ENCODE results near the gene NDUFA11.
A peak's percentile ranks its signal among the peaks of the same experiment; 100 is the strongest.

The NDUFA11 gene

GRCh38 chr19:5905114-5905778, 1.7 kb upstream of the NDUFA11 start:
- no peak for DNase-seq

- peak; percentile 100 for DNase-seq
Observed at GRCh38 chr19:5904352-5905113, 943 bp upstream of the NDUFA11 start, which contains the start of gene VMAC. Gene VMAC, plus strand, starts transcription at chr19:5904872. Its CDS starts 19 bp downstream, at chr19:5904891.

GRCh38 chr19:5903056-5903623, 450 bp downstream of the NDUFA11 start:
- DNase-seq = no peak

- no peak for DNase-seq
Observed at GRCh38 chr19:5900976-5901375, 2.6 kb downstream of the NDUFA11 start.

DNA sequence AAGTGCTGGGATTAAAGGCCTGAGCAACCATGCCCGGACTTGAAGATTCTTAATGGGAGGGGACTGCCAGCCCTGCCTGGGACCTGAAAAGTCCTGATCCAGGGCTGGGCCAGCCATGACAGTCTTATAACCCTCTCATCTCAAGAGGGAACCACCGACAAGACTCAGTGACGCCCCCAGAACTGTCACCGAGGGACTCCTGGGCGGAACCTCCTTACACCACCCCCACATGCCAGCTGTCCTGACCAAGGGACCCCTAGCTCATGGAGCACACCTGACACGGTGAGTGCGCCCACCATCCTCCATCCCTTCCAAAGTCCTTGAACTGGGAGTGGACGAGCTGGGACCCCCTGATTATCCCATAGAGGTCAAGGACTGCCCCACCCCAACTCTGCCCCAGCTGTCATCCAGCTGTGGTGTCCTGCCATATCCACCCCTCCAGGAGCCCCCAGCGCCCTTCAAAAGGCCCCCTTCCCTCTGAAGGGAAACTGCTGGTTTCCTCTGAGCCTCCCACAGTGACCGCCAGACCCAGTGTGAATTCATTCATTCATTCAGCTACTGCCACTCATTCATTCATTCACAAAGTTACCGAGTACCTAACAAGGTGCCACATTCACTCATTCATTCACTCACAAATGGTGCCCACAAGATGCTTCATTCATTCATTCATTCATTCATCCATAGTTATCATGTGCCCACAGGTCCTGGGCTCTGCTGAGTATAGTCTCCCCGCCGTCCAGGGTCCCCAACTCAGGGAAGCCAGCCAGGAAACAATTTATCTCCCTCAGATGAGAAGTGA, 3.7 kb downstream of the NDUFA11 start:
- no peak for DNase-seq

GRCh38 chr19:5897189-5897969, 6.2 kb downstream of the NDUFA11 start:
- no peak for DNase-seq

- DNase-seq = no peak
Observed at GRCh38 chr19:5896365-5897076, 7.1 kb downstream of the NDUFA11 start.

- no peak for DNase-seq
Observed at GRCh38 chr19:5895890-5896289, 7.7 kb downstream of the NDUFA11 start.

DNA sequence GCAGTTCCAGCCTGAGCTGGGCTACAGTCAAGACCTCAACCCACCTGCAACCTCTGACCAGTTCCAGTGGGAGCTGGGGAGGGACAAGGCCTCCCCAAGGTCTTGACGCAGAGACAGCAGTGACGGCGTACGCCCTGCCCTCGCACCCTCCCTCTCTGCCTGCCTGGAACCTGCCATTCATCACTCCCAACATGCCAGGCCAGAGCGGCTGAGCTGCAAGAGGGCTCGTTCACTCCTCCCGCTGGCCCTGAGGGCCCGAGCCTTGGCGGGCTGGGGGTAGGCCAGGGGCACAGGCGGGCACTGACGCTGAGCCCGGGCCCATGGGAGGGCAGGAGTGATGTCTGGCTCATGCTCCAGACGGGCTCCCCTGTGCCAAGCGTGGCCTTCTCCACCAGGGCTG, 8.2 kb downstream of the NDUFA11 start:
- no peak for DNase-seq

- no peak for DNase-seq
Observed at GRCh38 chr19:5894704-5895349, 8.8 kb downstream of the NDUFA11 start.

- peak; percentile 35 for DNase-seq
Observed at GRCh38 chr19:5893907-5894703, 9.5 kb downstream of the NDUFA11 start.

- DNase-seq = no peak
Observed at GRCh38 chr19:5893296-5893903, 10.2 kb downstream of the NDUFA11 start.

- DNase-seq = no peak
Observed at GRCh38 chr19:5892772-5893275, 10.8 kb downstream of the NDUFA11 start.

GRCh38 chr19:5891938-5892771, 11.4 kb downstream of the NDUFA11 start:
- no peak for DNase-seq

- no peak for DNase-seq
Observed at GRCh38 chr19:5891572-5891937, 12.0 kb downstream of the NDUFA11 start.

DNA sequence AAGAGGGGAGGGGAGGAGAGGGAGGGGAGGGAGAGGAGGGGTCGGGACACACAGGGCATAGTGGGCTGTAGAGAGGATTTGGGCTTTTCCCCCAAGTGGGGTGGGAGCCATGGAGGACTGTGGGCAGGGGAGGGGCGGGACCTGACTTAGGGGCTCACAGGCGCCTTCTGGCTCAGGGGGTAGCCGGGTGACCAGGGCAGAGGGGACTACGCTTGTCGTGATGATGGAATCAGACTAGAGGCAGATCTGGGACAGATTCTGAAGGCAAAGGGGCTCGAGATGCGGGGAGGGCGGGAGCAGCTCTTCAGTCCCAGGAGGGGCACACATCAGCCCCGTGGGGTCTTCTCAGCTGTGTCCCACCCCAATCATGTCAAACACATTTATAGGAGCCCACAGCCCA, 13.5 kb downstream of the NDUFA11 start:
- no peak for DNase-seq

- DNase-seq = no peak
Observed at GRCh38 chr19:5889288-5889971, 14.2 kb downstream of the NDUFA11 start.
